Activated CD8-positive, alpha-beta T cell treated with anti-CD3 and anti-CD28 coated beads for 36 hours (primary cell): ENCODE data around the gene PPP1R13B. TPM values are rescaled to one million over a fixed set of nuclear protein-coding genes. Genes with fewer than 3 reads are reported as not detected.

Source experiments
- ATAC-seq: fragments of 200-7000 bp; cut with Tn5 transposase; one replicate; pipeline ENCODE4 v1.10.0; 2021; ENCODE audit warnings: mild to moderate bottlenecking, moderate library complexity
- CTCF ChIA-PET: fragments of 350-600 bp; sonication (Branson Sonifier 250); formaldehyde crosslinking; loops from one replicate; lab custom pipeline; 2021; ENCODE audit warnings: antibody characterized with exemption; lab: Charles Lee
- POLR2A ChIA-PET: fragments of 350-600 bp; sonication (Branson Sonifier 250); formaldehyde crosslinking; loops from one replicate; lab custom pipeline; 2021; ENCODE audit warnings: antibody characterized with exemption; lab: Charles Lee
- DNase-seq: peaks from one replicate; pipeline ENCODE4 v3.0.0-alpha.2; 2020
- H3K27ac Mint-ChIP-seq: one replicate; pipeline ENCODE4 v1.8.0; 2021; ENCODE audit warnings: mild to moderate bottlenecking, mixed read lengths
- H3K27me3 Mint-ChIP-seq: one replicate; pipeline ENCODE4 v1.8.0; 2021; ENCODE audit warnings: mixed read lengths
- H3K36me3 Mint-ChIP-seq: one replicate; pipeline ENCODE4 v1.8.0; 2021; ENCODE audit warnings: low read depth, mixed read lengths
- H3K4me1 Mint-ChIP-seq: one replicate; pipeline ENCODE4 v1.8.0; 2021; ENCODE audit warnings: low read depth, mixed read lengths
- H3K4me3 Mint-ChIP-seq: one replicate; pipeline ENCODE4 v1.8.0; 2021; ENCODE audit warnings: mild to moderate bottlenecking, moderate library complexity, mixed read lengths
- H3K9me3 Mint-ChIP-seq: one replicate; pipeline ENCODE4 v1.8.0; 2021; ENCODE audit warnings: mixed read lengths
- CTCF ChIP-seq: fragments of 200-600 bp; IDR thresholded peaks from one replicate; pipeline ENCODE4 v1.8.0; 2022; ENCODE audit warnings: antibody characterized with exemption, mild to moderate bottlenecking
- intact Hi-C: fragments of 100-400 bp; cut with micrococcal nuclease; formaldehyde crosslinking; loops from one replicate; pipeline ENCODE4 v1.10.0; 2022
- total RNA-seq, 2 experiments: library from RNA; stranded (reverse); gene quantifications; one replicate each; pipeline ENCODE4 v1.2.3, GENCODE V29; 2021

Gene PPP1R13B
- total RNA-seq, 2 experiments from 2014 or later: 11.9 to 14.5 TPM

DNA sequence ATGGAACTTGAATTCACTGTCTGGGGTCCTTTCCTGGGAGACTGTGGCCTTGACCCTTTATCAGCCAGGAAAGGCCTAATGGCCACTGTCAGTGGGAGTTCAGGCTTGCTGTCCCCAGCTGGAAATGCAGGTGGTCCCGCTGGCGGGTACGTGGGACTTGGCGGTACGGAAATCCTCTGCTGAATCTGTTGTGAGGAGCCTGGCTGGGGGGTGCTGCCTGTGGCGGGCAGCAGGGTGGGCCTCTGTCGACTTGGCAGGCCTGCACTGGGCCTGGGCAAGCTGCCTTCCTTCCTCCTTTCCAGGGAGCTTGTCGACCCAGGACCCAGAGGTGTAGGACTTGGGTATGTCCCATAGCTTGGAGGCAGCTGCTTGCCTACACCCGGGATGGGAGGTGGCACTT, 105.5 kb downstream of the PPP1R13B start:
- Mint-ChIP-seq H3K27me3 (no peaks in the 10 kb centered on the region), H3K4me1 (no peaks in the 10 kb centered on the region), H3K9me3 (no peaks in the 10 kb centered on the region), H3K27ac (no peak overlapping the region), H3K4me3 (no peak overlapping the region), H3K36me3 (no peaks in the 10 kb centered on the region)
- no peak for DNase-seq
- CTCF ChIA-PET: interaction anchor here (1.5 kb wide), 1 partner anchor 336 kb away, joined by 3 read pairs; no protein-coding TSS in a partner anchor
- TF ChIP-seq CTCF: no peak
- ATAC-seq: no peak
- POLR2A ChIA-PET: no interaction called here
- intact Hi-C loops: no loop called here

DNA sequence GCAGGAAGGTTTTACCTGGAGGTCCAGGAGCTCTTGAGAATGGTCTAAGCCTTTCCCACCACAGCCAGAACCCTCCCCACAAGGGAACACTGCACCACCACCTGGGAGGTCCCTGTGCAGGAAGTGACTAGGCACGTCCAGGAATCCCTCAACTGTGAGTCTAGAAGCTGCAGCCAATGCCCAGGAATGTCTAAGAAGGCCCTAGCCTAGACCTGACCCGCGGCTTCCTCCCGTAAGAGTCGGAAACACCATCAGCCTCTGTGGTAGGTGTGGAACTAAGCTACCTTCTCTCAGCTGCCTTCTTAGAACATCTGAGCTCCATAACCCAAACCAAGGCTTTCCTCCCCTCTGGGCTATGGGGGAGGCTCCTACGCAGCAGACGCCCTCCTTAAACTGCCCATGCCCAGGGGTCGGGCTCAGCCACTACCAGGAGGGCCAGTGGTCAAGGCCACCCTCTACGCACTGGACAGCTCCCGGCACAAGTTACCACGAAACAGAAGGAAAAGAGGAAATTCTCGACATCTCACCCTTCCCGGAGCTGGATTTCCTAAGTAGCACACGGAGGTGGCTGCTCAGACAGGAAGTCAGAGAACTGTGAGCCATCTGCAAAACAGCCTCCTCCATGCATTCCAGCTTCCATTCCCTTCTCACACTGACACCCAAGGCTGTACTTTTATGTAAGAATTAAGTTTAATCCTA, 106.2 kb downstream of the PPP1R13B start:
- POLR2A ChIA-PET: interaction anchor here (0.9 kb wide), 1 partner anchor 56 kb away, joined by 4 read pairs; no protein-coding TSS in a partner anchor
- ATAC-seq: no peak
- Mint-ChIP-seq H3K9me3 (no peaks in the 10 kb centered on the region), H3K27ac (no peak overlapping the region), H3K4me3 (no peak overlapping the region), H3K36me3 (no peaks in the 10 kb centered on the region), H3K4me1 (no peaks in the 10 kb centered on the region), H3K27me3 (no peaks in the 10 kb centered on the region)
- intact Hi-C loops: no loop called here
- no peak for DNase-seq
- CTCF ChIA-PET: interaction anchor here (1.5 kb wide), 1 partner anchor 337 kb away, joined by 3 read pairs; no protein-coding TSS in a partner anchor
- TF ChIP-seq CTCF: no peak

DNA sequence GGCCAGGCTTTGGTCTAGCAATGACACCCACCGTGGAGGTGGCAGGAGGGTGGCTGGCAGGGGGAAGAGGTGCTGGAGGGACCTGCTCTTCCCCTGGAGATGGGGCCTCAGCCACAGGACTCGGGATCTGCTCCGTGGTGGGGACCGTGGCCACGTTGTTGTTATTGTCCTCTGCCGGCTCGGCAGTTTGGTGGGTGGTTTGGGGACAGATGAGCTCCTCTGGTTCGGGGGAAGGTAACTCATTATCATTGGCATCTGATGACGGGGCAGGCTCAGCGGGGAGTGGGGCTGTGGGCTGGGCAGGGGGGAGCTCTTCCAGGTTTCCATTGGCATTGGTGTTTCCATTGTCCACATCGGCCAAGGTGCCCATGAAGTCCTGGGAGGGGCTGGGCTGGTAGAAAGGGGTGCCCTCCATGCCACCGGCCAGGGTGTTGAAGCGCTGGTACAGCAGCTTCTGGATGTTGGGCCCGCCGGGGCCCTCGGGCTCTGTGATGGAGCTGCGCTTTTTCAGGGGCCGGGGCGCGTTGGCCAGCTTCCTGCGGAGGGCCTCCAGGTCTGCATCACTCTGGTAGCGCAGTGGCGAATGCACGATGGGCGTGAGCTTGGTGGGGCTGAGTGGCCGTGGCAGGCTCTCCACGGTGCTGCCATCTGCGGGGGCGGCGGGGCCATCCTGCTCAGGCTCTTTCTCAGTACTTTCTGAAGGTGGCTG, 107.4 kb downstream of the PPP1R13B start:
- CTCF ChIA-PET: no interaction called here
- Mint-ChIP-seq H3K9me3 (no peaks in the 10 kb centered on the region), H3K27ac (no peak overlapping the region), H3K27me3 (no peaks in the 10 kb centered on the region), H3K4me1 (no peaks in the 10 kb centered on the region), H3K4me3 (no peak overlapping the region), H3K36me3 (no peaks in the 10 kb centered on the region)
- POLR2A ChIA-PET: no interaction called here
- intact Hi-C loops: no loop called here
- no peak for TF ChIP-seq CTCF
- ATAC-seq: no peak
- no peak for DNase-seq

DNA sequence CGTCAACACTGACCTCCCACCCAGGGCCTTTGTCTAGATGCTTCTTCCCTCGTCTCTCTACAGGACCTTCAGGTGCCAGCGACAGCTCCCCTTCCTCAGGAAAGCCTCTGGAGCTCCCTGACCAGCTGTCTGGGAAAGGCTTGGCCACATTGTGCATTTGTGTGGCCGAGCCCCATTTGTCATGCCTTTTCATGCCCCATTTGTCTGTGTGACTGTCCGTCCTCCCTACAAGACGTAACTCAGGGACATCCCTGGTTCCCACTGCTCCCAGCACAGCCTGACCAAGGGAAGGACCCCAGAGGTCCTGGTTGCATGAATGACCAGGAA, 107.9 kb downstream of the PPP1R13B start:
- Mint-ChIP-seq H3K9me3 (no peaks in the 10 kb centered on the region), H3K27ac (no peak overlapping the region), H3K4me1 (no peaks in the 10 kb centered on the region), H3K36me3 (no peaks in the 10 kb centered on the region), H3K4me3 (no peak overlapping the region), H3K27me3 (no peaks in the 10 kb centered on the region)
- no peak for TF ChIP-seq CTCF
- intact Hi-C loops: no loop called here
- no peak for ATAC-seq
- ChIA-PET CTCF (no interaction called here), POLR2A (interaction anchor here (1.0 kb wide), 1 partner anchor 159 kb away, joined by 3 read pairs; no protein-coding TSS in a partner anchor)
- no peak for DNase-seq
